GM23338 (cell line): Measurements from ENCODE around the gene NOSIP.

ENCODE experiments used
- CREB1 ChIP-seq: fragments of 250-450 bp; sonication (Bioruptor Pico); IDR thresholded peaks from 2 replicates; pipeline ENCODE4 v1.5.0; 2020; ENCODE audit warnings: low read depth, mild to moderate bottlenecking, moderate library complexity
- CTCF ChIP-seq, 2 experiments: fragments of 200-600 bp in 1 of 2; sonication (generic) in 1 of 2; conservative IDR thresholded peaks; 2 replicates each; pipeline versions ENCODE4 v1.5.1 to v1.6.1; 2016 to 2017; ENCODE audit warnings: antibody characterized with exemption in 2 of 2, low read depth in 2 of 2, mild to moderate bottlenecking in 2 of 2, moderate library complexity in 1 of 2
- EZH2 ChIP-seq: fragments of 200-600 bp; sonication (generic); IDR thresholded peaks from one replicate; pipeline ENCODE4 v1.8.0; 2017; ENCODE audit warnings: antibody characterized with exemption, mild to moderate bottlenecking, low read depth; ENCODE audit not compliant: unreplicated experiment
- EZH2phosphoT487 ChIP-seq: fragments of 200-600 bp; sonication (generic); IDR thresholded peaks from one replicate; pipeline ENCODE4 v1.8.1; 2018; ENCODE audit warnings: antibody characterized with exemption; ENCODE audit not compliant: unreplicated experiment
- JUNB ChIP-seq: IDR thresholded peaks from one replicate; pipeline ENCODE4 v1.6.1; 2016; ENCODE audit warnings: antibody characterized with exemption; ENCODE audit not compliant: unreplicated experiment
- NANOG ChIP-seq: IDR thresholded peaks from 2 replicates; pipeline ENCODE4 v1.6.1; 2016; ENCODE audit warnings: antibody characterized with exemption, borderline replicate concordance
- POLR2AphosphoS5 ChIP-seq: IDR thresholded peaks from 2 replicates; pipeline ENCODE4 v1.6.1; 2016; ENCODE audit warnings: antibody characterized with exemption, low read depth
- STAT1 ChIP-seq: IDR thresholded peaks from one replicate; pipeline ENCODE4 v1.6.1; 2016; ENCODE audit warnings: antibody characterized with exemption; ENCODE audit not compliant: unreplicated experiment
- TF ChIP-seq, protein P1 (sequence below): IDR thresholded peaks from 2 replicates; pipeline ENCODE4 v1.6.1; 2016; ENCODE audit warnings: antibody characterized with exemption

- TF ChIP-seq CTCF (conservative IDR thresholded peaks at IDR 0.05; ENCODE audit: low read depth in 2 of 2) (no peak), CREB1 (CRISPR knock-in tag) (no peak), NANOG (no peak), EZH2phosphoT487 (no peak), POLR2AphosphoS5 (no peak), JUNB (no peak), STAT1 (no peak), EZH2 (no peak)
- TF ChIP-seq, protein P1, sequence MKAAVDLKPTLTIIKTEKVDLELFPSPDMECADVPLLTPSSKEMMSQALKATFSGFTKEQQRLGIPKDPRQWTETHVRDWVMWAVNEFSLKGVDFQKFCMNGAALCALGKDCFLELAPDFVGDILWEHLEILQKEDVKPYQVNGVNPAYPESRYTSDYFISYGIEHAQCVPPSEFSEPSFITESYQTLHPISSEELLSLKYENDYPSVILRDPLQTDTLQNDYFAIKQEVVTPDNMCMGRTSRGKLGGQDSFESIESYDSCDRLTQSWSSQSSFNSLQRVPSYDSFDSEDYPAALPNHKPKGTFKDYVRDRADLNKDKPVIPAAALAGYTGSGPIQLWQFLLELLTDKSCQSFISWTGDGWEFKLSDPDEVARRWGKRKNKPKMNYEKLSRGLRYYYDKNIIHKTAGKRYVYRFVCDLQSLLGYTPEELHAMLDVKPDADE = no peak
Measured at GRCh38 chr19:49564616-49565045, 15.7 kb downstream of the NOSIP start.
